NCI-H748 (cell line): Measurements from ENCODE around the gene CCNE1.

Experiments used
- DNase-seq: peaks from one replicate; lab custom pipeline; 2025; ENCODE audit not compliant: unreplicated experiment; lab: John Stamatoyannopoulos, UW

CCNE1 gene

GRCh38 chr19:29811125-29812079, at the start of gene CCNE1:
CCNE1 (plus strand) TSS chr19:29811991; CDS start chr19:29812556, 565 bp downstream.
- peak; percentile 84 for DNase-seq

- no peak for DNase-seq
These were observed 48.6 kb upstream of the CCNE1 start for GRCh38 chr19:29763196-29763595.

- no peak for DNase-seq
These were observed 47.4 kb upstream of the CCNE1 start for GRCh38 chr19:29764361-29764760.

GRCh38 chr19:29766100-29766499, 45.7 kb upstream of the CCNE1 start:
- no peak for DNase-seq

- no peak for DNase-seq
These were observed 44.6 kb upstream of the CCNE1 start for GRCh38 chr19:29767039-29767735.

- DNase-seq = no peak
These were observed 43.6 kb upstream of the CCNE1 start for GRCh38 chr19:29768166-29768565.

DNA sequence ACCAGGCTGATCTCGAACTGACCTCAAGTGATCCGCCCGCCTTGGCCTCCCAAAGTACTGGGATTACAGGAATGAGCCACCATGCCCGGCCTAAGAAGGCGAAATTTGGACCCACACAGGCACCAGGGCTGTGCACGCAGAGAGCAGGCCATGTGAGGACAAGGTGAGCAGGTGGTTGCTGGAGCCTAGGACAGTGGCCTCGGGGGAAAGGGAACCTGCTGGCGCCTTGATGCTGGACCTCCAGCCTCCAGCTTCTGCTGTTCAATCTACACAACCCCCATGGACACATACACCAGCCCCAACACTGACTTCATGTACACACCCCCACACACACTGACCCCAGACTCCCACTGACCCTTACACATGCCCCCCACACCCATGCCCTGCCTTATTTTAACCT, 41.8 kb upstream of the CCNE1 start:
- no peak for DNase-seq

- no peak for DNase-seq
These were observed 41.1 kb upstream of the CCNE1 start for GRCh38 chr19:29770648-29771047.

DNA sequence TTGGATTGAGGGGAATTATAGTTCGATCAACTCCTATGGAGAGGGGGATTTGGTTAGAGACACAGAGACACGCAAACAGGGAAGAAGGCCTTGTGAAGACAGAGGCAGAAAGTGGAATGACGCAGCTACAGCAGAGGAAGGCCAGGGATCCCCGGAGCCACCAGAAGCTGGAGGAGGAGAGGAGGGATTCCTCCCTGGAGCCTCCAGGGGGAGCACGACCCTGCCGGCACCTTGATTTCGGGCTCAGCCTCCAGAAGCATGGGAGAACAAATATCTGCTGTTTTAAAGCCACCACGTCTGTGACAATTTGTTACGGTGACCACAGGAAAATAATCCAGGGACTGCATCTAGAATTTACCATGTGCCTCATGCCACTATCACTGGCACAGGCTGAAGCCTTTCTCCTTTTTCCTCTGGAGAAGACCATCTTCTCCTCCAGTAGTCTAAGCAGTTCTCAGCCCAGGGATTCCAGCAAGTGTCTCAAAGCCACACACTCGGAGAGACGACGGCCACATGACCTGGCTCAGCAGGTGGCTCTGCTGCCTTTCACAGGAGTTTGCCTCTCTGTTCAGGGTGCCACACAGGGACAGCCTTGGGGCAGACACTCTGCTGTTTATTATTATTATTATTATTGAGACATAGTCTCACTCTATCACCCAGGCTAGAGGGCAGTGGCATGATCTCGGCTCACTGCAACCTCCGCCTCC, 39.9 kb upstream of the CCNE1 start:
- peak; percentile 46 for DNase-seq

- DNase-seq = no peak
These were observed 39.1 kb upstream of the CCNE1 start for GRCh38 chr19:29772696-29773095.

DNA sequence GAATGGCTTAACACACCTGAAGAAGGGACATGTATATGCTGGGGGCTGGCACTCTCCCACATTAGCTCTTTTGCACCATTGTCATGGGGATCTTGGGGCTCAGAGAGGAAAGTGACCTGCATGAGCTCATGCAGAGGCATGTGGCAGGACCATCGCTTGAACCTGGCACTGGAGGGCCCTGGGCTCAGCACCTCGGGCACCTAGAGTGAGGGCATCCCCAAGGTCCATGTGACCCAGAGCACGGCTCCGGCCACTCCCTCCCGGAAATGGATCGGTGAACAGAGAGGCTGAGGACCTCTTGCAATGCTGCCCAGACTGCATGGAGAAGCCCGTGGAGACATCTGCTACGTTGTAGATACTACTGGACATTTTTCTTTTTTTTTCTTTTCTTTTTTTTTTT, 38.6 kb upstream of the CCNE1 start:
- no peak for DNase-seq

DNA sequence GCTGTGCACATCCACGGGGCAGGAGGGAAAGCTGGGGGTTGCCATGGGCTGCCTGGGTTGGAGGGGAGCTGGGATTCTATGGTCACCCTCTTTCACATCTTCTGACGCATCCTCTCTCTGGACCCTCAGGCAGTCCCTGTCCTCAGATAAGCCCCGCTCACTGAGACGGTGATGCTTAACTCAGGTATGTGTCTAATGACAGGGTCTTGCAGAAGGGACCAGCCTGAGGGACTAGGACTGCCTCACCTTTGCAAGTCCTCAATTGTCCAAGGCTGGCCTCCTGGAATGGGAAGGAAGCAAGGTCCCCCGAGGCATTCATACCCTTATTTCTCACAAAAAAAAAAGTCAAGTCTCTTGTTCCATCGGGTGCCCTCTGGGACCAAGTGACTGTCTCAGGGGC, 37.7 kb upstream of the CCNE1 start:
- no peak for DNase-seq

- no peak for DNase-seq
These were observed 33.9 kb upstream of the CCNE1 start for GRCh38 chr19:29777781-29778309.

GRCh38 chr19:29779921-29780320, 31.9 kb upstream of the CCNE1 start:
- no peak for DNase-seq

- no peak for DNase-seq
These were observed 30.2 kb upstream of the CCNE1 start for GRCh38 chr19:29781386-29782259.

- DNase-seq = no peak
These were observed 29.6 kb upstream of the CCNE1 start for GRCh38 chr19:29782260-29782580.

GRCh38 chr19:29783627-29784190, 28.1 kb upstream of the CCNE1 start:
- DNase-seq = no peak

DNA sequence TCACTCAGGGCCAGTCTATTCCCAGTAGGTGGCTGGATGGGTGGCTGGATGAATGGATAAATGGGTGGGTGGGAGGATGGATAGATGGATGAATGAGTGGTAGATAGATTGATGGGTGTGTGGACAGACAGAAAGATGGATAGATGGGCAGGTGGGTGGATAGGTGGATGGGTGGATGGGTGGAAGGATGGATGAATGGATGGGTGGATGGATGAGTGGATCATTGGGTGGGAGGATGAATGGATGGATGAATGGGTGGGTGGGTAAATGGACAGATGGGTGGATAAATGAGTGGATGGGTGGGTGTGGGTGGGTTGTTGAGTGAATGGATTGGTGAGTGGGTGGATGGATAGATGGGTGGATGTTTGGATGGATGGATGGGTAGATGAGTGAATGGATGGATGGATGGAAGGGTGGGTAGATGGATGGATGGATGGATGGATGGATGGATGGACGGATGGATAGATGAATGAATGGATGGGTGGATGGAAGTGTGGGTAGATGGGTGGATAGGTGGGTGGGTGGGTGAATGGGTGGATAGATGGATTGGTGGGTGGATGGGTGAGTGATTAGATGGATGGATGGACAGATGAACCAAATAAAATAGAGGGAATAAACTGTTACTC, 27.1 kb upstream of the CCNE1 start:
- no peak for DNase-seq

DNA sequence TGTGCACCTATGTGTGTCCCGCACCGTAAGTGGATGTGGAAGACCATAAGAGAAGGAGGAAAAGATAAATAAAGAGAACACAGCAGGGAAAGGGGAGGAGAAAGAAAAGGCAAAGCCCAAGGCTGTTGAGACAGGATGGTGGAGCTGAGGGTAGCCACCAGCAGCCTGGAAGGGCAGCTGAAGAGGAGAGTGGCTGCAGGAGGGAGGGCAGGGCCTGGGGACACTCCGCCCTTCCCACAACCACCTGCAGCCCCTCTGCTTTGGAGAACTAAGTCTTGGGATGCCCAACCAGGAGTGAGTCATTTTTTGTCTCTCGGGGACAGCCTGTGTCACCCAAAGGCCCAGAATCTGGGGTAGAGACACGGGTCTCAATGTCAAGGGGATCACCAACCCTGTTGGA, 26.4 kb upstream of the CCNE1 start:
- no peak for DNase-seq
